ENCODE measurements around the gene MYLK4.

The MYLK4 gene

DNA sequence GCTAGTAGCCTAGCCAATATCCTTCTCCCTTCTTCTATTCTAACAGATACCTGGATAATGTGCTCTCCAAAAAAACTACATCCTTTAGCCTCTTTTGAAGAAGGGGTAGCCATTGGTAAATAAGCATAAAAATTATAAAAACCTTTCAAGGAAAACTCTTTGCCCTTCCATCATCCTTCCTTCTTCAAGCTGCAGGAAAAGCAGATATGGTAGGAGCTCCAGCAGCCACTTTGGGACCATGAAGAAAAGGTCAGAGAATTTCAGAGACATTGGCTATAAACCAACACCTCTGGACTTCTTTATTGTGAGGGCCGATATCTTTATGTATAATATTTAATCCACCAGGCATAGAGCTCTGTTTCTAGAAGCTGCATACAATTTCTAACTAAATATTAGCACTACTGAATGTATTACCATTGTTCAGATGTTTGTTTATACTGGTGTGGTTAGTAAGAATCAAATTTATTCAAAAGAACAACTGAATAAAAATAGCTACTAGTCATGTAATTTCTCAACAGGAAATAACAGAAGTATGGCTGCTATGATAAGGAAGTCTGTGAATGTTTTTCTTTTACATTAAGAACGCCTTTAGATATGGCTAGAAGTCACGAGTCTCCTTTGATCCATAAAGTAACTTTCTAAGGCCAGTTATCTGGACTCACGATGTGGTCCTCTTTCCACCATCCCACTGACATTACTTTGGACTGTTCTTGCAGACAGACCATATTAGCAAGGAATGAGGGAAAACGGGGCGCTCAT, 32.2 kb downstream of the MYLK4 start:
- Histone ChIP-seq H3K4me2 (ENCODE audit: low read length) (no peak overlapping the region), H3K4me3 (ENCODE audit: low read depth, low read length) (no peak overlapping the region), H3K27ac (no peak overlapping the region), H3K36me3 (ENCODE audit: control insufficient read depth, insufficient read depth, low read length) (no peaks in the 10 kb centered on the region), H3K79me2 (no peaks in the 10 kb centered on the region), H3K9ac (no peak overlapping the region), H3K4me1 (no peaks in the 10 kb centered on the region), H2AFZ (no peak overlapping the region), H3K9me3 (ENCODE audit: control insufficient read depth, low read length) (no peaks in the 10 kb centered on the region), H3K27me3 (ENCODE audit: control insufficient read depth, insufficient read depth, low read length) (no peaks in the 10 kb centered on the region)
- TF ChIP-seq, protein P1, sequence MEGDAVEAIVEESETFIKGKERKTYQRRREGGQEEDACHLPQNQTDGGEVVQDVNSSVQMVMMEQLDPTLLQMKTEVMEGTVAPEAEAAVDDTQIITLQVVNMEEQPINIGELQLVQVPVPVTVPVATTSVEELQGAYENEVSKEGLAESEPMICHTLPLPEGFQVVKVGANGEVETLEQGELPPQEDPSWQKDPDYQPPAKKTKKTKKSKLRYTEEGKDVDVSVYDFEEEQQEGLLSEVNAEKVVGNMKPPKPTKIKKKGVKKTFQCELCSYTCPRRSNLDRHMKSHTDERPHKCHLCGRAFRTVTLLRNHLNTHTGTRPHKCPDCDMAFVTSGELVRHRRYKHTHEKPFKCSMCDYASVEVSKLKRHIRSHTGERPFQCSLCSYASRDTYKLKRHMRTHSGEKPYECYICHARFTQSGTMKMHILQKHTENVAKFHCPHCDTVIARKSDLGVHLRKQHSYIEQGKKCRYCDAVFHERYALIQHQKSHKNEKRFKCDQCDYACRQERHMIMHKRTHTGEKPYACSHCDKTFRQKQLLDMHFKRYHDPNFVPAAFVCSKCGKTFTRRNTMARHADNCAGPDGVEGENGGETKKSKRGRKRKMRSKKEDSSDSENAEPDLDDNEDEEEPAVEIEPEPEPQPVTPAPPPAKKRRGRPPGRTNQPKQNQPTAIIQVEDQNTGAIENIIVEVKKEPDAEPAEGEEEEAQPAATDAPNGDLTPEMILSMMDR (IDR thresholded peaks at IDR 0.05) = no peak

GRCh38 chr6:2716936-2717700, 33.6 kb downstream of the MYLK4 start:
- Histone ChIP-seq H3K4me1 (no peaks in the 10 kb centered on the region), H3K4me3 (ENCODE audit: low read depth, low read length) (no peak overlapping the region), H3K9me3 (ENCODE audit: control insufficient read depth, low read length) (no peaks in the 10 kb centered on the region), H3K27me3 (ENCODE audit: control insufficient read depth, insufficient read depth, low read length) (no peaks in the 10 kb centered on the region), H3K9ac (no peak overlapping the region), H3K79me2 (no peaks in the 10 kb centered on the region), H2AFZ (no peak overlapping the region), H3K27ac (no peak overlapping the region), H3K4me2 (ENCODE audit: low read length) (no peak overlapping the region), H3K36me3 (ENCODE audit: control insufficient read depth, insufficient read depth, low read length) (no peaks in the 10 kb centered on the region)
- TF ChIP-seq, protein P1 (IDR thresholded peaks at IDR 0.05) = no peak

DNA sequence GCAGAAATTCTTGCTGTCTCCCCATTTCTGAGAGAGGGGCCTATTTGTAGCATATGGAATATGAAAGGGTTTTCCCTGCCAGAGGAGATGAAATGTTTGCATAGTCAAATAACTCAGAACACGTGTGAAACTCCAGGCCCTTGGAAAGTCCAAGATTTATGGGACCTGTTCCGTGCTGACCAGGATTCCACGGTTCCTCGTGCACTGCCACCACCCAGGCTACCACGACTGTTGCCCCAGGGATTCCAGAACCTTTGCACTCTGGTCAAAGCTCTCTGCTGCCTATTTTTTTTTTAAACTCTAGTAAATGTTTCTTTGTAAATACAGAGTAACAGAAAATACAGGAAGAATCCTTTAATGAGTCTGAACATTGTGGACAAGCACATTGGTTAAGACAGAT, 35.0 kb downstream of the MYLK4 start:
- Histone ChIP-seq H2AFZ (no peak overlapping the region), H3K36me3 (ENCODE audit: control insufficient read depth, insufficient read depth, low read length) (no peaks in the 10 kb centered on the region), H3K4me1 (no peaks in the 10 kb centered on the region), H3K9me3 (ENCODE audit: control insufficient read depth, low read length) (no peaks in the 10 kb centered on the region), H3K27ac (no peak overlapping the region), H3K4me3 (ENCODE audit: low read depth, low read length) (no peak overlapping the region), H3K79me2 (no peaks in the 10 kb centered on the region), H3K4me2 (ENCODE audit: low read length) (no peak overlapping the region), H3K27me3 (ENCODE audit: control insufficient read depth, insufficient read depth, low read length) (no peaks in the 10 kb centered on the region), H3K9ac (no peak overlapping the region)
- TF ChIP-seq, protein P1 (IDR thresholded peaks at IDR 0.05) = no peak

DNA sequence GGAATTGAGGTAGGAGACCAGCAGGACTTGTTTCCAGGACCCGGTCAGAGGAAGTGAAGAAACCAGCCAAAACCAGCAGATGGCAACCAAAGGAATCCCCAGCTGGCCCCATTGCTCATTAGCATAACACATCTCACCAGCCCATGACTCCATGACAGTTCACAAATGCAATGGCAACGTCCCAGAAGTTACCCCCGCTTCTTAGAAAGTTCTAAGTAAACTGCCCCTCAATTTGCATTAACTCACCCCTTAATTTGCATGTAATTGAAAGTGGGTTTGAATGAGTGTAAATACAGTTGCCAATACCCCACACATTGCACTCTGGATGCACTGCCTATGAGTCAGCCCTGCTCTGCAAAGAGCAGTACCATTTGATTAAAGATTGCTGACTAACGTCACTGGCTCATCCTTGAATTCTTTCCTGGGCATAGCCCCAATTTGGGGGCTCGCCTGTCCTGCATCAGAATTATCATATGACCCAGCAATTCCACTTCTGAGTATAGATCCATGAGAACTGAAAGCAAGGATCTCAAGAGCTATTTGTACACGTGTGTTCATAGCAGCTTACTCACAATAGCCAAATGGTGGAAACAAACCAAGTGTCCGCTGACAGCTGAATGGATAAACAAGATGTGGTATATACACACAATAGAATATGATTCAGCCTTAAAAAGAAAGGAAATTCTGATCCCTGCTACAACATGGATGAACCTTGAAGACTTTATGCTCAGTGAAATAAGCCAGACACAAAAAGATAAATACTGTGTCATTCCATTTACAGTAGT, 36.4 kb downstream of the MYLK4 start:
- Histone ChIP-seq H3K36me3 (ENCODE audit: control insufficient read depth, insufficient read depth, low read length) (no peaks in the 10 kb centered on the region), H2AFZ (no peak overlapping the region), H3K9me3 (ENCODE audit: control insufficient read depth, low read length) (no peaks in the 10 kb centered on the region), H3K4me2 (ENCODE audit: low read length) (no peak overlapping the region), H3K9ac (no peak overlapping the region), H3K4me1 (no peaks in the 10 kb centered on the region), H3K27ac (no peak overlapping the region), H3K79me2 (no peaks in the 10 kb centered on the region), H3K4me3 (ENCODE audit: low read depth, low read length) (no peak overlapping the region), H3K27me3 (ENCODE audit: control insufficient read depth, insufficient read depth, low read length) (no peaks in the 10 kb centered on the region)
- TF ChIP-seq, protein P1 (IDR thresholded peaks at IDR 0.05) = no peak
